HG03095 (cell line): Measurements from ENCODE around the gene ADIPOR2.
"Not testable (repeated sequence)": the region's sequence is repeated elsewhere in the genome, so short reads cannot be mapped to it uniquely, and the experiment has no call there.

ENCODE experiments used
- ATAC-seq: cut with Tn5 transposase; IDR thresholded peaks from one replicate; pipeline ENCODE4 v1.9.1; 2021; ENCODE audit warnings: moderate library complexity; ENCODE audit not compliant: unreplicated experiment

Gene ADIPOR2

GRCh38 chr12:1731019-1731687 lies 40.3 kb downstream of the ADIPOR2 start:
- ATAC-seq: no peak

- ATAC-seq: not testable (repeated sequence)
Measured at GRCh38 chr12:1731688-1732078, 40.8 kb downstream of the ADIPOR2 start.

GRCh38 chr12:1732914-1733313 lies 42.0 kb downstream of the ADIPOR2 start:
- no peak for ATAC-seq

- ATAC-seq: not testable (repeated sequence)
Measured at GRCh38 chr12:1733712-1734111, 42.8 kb downstream of the ADIPOR2 start.

- ATAC-seq: no peak
Measured at GRCh38 chr12:1737652-1738286, 46.9 kb downstream of the ADIPOR2 start.

- no peak for ATAC-seq
Measured at GRCh38 chr12:1738446-1738845, 47.6 kb downstream of the ADIPOR2 start.

- ATAC-seq: no peak
Measured at GRCh38 chr12:1739368-1739767, 48.5 kb downstream of the ADIPOR2 start.

GRCh38 chr12:1740161-1740948 lies 49.5 kb downstream of the ADIPOR2 start:
- no peak for ATAC-seq

- no peak for ATAC-seq
Measured at GRCh38 chr12:1741154-1741949, 50.5 kb downstream of the ADIPOR2 start.

- ATAC-seq: no peak
Measured at GRCh38 chr12:1744932-1745331, 54.1 kb downstream of the ADIPOR2 start.

- no peak for ATAC-seq
Measured at GRCh38 chr12:1747609-1748008, 56.7 kb downstream of the ADIPOR2 start.

GRCh38 chr12:1749019-1749418 lies 58.1 kb downstream of the ADIPOR2 start:
- no peak for ATAC-seq

- no peak for ATAC-seq
Measured at GRCh38 chr12:1750300-1750699, 59.4 kb downstream of the ADIPOR2 start.

- ATAC-seq: no peak
Measured at GRCh38 chr12:1758376-1758775, 67.5 kb downstream of the ADIPOR2 start.

- no peak for ATAC-seq
Measured at GRCh38 chr12:1758887-1759286, 68.0 kb downstream of the ADIPOR2 start.

- ATAC-seq: no peak
Measured at GRCh38 chr12:1760566-1761382, 69.9 kb downstream of the ADIPOR2 start.

GRCh38 chr12:1761857-1762256 lies 71.0 kb downstream of the ADIPOR2 start:
- ATAC-seq: no peak

- ATAC-seq: no peak
Measured at GRCh38 chr12:1763153-1763552, 72.3 kb downstream of the ADIPOR2 start.

GRCh38 chr12:1766110-1766509 lies 75.2 kb downstream of the ADIPOR2 start:
- no peak for ATAC-seq

- no peak for ATAC-seq
Measured at GRCh38 chr12:1767407-1768090, 76.7 kb downstream of the ADIPOR2 start.
